ENCODE results near the gene CCDC102A. TPM values are rescaled to one million over a fixed set of nuclear protein-coding genes. Genes with fewer than 3 reads are reported as not detected.

The CCDC102A gene
- total and polyA plus RNA-seq, 2 of the 13 experiments (the other 11 are each of a cell fraction or from before 2014, with no cell fraction given): 2.1 to 2.8 TPM

GRCh38 chr16:57471852-57472664 is 64.3 kb downstream of the CCDC102A start (continued):
- TF ChIP-seq ZNF7 (CRISPR knock-in tag; IDR thresholded peaks at IDR 0.05): no peak
- TF ChIP-seq ZNF770 (CRISPR knock-in tag; IDR thresholded peaks at IDR 0.05): peak; percentile 37; the same call in 1 of the 2 replicates
- no peak for TF ChIP-seq ZNF260 (CRISPR knock-in tag; IDR thresholded peaks at IDR 0.05; ENCODE audit: borderline replicate concordance, low read depth)
- no peak for TF ChIP-seq ARID2 (CRISPR knock-in tag; IDR thresholded peaks at IDR 0.05; ENCODE audit: borderline replicate concordance)
- no peak for TF ChIP-seq ZNF576 (CRISPR knock-in tag; IDR thresholded peaks at IDR 0.05)
- no peak for TF ChIP-seq CHD2 (IDR thresholded peaks at IDR 0.05; ENCODE audit: low read depth, low read length)
- no peak for TF ChIP-seq ZBTB33 (CRISPR knock-in tag; IDR thresholded peaks at IDR 0.05)
- no peak for TF ChIP-seq CEBPB (IDR thresholded peaks at IDR 0.05; ENCODE audit: borderline replicate concordance, low read depth, low read length)
- TF ChIP-seq ARID5B (CRISPR knock-in tag; IDR thresholded peaks at IDR 0.05): peak; percentile 87
- peak; percentile 58; the same call in 1 of the 2 replicates for TF ChIP-seq ZNF652 (CRISPR knock-in tag; IDR thresholded peaks at IDR 0.05; ENCODE audit: borderline replicate concordance, low read depth)
- TF ChIP-seq ZNF781 (CRISPR knock-in tag; IDR thresholded peaks at IDR 0.05; ENCODE audit: borderline replicate concordance, not compliant biosample characterization): peak; percentile 5
- TF ChIP-seq GABPB1 (CRISPR knock-in tag; IDR thresholded peaks at IDR 0.05): no peak; the same call in 1 of the 2 replicates
- TF ChIP-seq JDP2 (CRISPR knock-in tag; IDR thresholded peaks at IDR 0.05; ENCODE audit: borderline replicate concordance): no peak
- TF ChIP-seq ZBTB25 (CRISPR knock-in tag; IDR thresholded peaks at IDR 0.05): peak; percentile 27; the same call in 1 of the 2 replicates
- peak; percentile 55 for TF ChIP-seq BHLHE40 (IDR thresholded peaks at IDR 0.05; ENCODE audit: low read length)
- no peak for TF ChIP-seq ZNF557 (CRISPR knock-in tag; IDR thresholded peaks at IDR 0.05)
- TF ChIP-seq RXRB (CRISPR knock-in tag; IDR thresholded peaks at IDR 0.05; ENCODE audit: borderline replicate concordance): peak; percentile 81
- 0 out of 2 replicates have a peak, but pooled peaks have one; percentile 55 for TF ChIP-seq TGIF2 (CRISPR knock-in tag; IDR thresholded peaks at IDR 0.05)
- TF ChIP-seq ZNF326 (CRISPR knock-in tag; IDR thresholded peaks at IDR 0.05; ENCODE audit: borderline replicate concordance): no peak
- no peak for TF ChIP-seq SIN3B (IDR thresholded peaks at IDR 0.05; ENCODE audit: low read length)

Data from HepG2 (cell line).